HL-60/S4 (cell line): ENCODE data around the gene PTPN14.
"Not testable (repeated sequence)": the region's sequence is repeated elsewhere in the genome, so short reads cannot be mapped to it uniquely, and the experiment has no call there.

ENCODE experiments used
- in situ Hi-C: fragments of 300-500 bp; cut with MboI; formaldehyde crosslinking; loops from 2 replicates; pipeline ENCODE4 v1.14.3; 2022; ENCODE audit warnings: low sequenced_read_pairs

Gene PTPN14

GRCh38 chr1:214513394-214513793 lies 38.0 kb downstream of the PTPN14 start:
- in situ Hi-C loops = no loop called here

- in situ Hi-C loops = no loop called here
Measured at GRCh38 chr1:214511639-214511998, 39.8 kb downstream of the PTPN14 start.

- in situ Hi-C loops = no loop called here
Measured at GRCh38 chr1:214510914-214511638, 40.3 kb downstream of the PTPN14 start.

- in situ Hi-C loops = no loop called here
Measured at GRCh38 chr1:214510477-214510876, 40.9 kb downstream of the PTPN14 start.

- in situ Hi-C loops = not testable (repeated sequence)
Measured at GRCh38 chr1:214509622-214510021, 41.8 kb downstream of the PTPN14 start.

GRCh38 chr1:214506972-214507431 lies 44.4 kb downstream of the PTPN14 start:
- in situ Hi-C loops = no loop called here

- in situ Hi-C loops = no loop called here
Measured at GRCh38 chr1:214505134-214505533, 46.3 kb downstream of the PTPN14 start.

- in situ Hi-C loops = no loop called here
Measured at GRCh38 chr1:214504330-214504729, 47.1 kb downstream of the PTPN14 start.

- in situ Hi-C loops = no loop called here
Measured at GRCh38 chr1:214503553-214503952, 47.8 kb downstream of the PTPN14 start.

GRCh38 chr1:214500340-214501055 lies 50.9 kb downstream of the PTPN14 start:
- in situ Hi-C loops = no loop called here

- in situ Hi-C loops = no loop called here
Measured at GRCh38 chr1:214499732-214500131, 51.7 kb downstream of the PTPN14 start.

GRCh38 chr1:214498021-214498420 lies 53.4 kb downstream of the PTPN14 start:
- in situ Hi-C loops = no loop called here

GRCh38 chr1:214496126-214496525 lies 55.3 kb downstream of the PTPN14 start:
- in situ Hi-C loops = no loop called here

GRCh38 chr1:214494706-214495105 lies 56.7 kb downstream of the PTPN14 start:
- in situ Hi-C loops = no loop called here

- in situ Hi-C loops = not testable (repeated sequence)
Measured at GRCh38 chr1:214494179-214494578, 57.2 kb downstream of the PTPN14 start.

- in situ Hi-C loops = no loop called here
Measured at GRCh38 chr1:214493126-214493796, 58.1 kb downstream of the PTPN14 start.

GRCh38 chr1:214492401-214493075 lies 58.9 kb downstream of the PTPN14 start:
- in situ Hi-C loops = no loop called here

- in situ Hi-C loops = no loop called here
Measured at GRCh38 chr1:214491468-214492146, 59.8 kb downstream of the PTPN14 start.

GRCh38 chr1:214485151-214485550 lies 66.3 kb downstream of the PTPN14 start:
- in situ Hi-C loops = no loop called here

GRCh38 chr1:214483180-214483579 lies 68.2 kb downstream of the PTPN14 start:
- in situ Hi-C loops = not testable (repeated sequence)
